Measurements from ENCODE around the gene FOXD2.

The FOXD2 gene

GRCh38 chr1:47437447-47438164, at the start of gene FOXD2:
FOXD2 (plus strand) TSS chr1:47438044; CDS start chr1:47438136, 92 bp downstream.
- DNase-seq: no peak

DNA sequence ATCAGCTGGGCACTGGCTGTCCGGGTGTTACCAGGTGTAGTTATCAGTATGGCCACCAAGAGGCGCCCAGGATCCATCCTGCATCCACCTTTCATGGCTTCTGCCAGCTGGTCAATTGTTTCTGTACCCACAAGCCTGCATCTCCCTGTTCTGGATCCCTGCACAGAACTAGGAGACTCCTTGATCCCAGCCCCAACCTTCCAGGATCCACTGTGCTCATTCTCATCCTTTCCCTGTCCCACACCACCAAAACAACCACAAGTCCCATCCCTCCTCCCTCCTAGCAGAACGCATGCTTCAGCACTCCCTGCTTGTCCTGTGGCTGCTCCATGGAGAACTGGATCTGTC, 49.0 kb upstream of the FOXD2 start:
- no peak for DNase-seq

DNA sequence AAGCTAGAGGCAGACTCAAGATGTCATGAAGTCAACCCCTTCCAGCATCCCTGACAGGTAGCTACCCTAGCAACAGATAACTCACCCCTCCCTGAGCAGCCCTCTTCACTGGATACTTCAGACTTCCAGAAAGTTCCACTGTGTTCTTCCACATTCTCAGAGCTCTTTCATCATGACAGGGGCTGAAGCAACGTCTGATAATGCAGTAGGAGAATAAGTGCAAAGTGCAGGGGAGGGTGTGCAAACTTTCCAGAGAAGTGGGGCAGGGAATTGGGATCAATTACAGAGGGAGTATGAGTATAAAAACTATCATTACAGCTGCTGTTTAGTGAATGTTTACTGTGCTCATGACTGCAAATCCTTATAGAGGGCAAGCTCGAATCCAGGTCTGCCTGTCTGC, 48.1 kb upstream of the FOXD2 start:
- DNase-seq: no peak

DNA sequence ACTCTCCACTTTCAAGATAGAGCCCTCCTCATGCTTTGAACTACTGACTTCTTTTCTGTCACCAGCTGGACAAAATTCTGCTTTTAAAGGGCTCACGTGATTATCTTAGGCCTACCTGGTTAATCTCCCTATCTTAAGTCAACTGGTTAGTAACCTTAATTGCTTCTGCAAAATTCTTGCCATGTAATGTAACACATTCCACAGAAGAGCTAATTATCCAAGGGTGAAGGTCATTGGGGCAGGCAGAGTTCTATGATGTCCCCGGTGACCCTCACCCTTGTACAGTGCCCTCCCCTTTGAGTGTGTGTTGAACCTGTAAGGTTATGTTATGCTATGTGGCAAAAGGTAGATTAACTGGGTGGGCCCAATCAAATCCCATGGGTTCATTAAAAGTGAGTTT, 47.0 kb upstream of the FOXD2 start:
- no peak for DNase-seq

- DNase-seq: no peak
Observed at GRCh38 chr1:47393141-47393540, 44.7 kb upstream of the FOXD2 start.

- DNase-seq: no peak
Observed at GRCh38 chr1:47395433-47395832, 42.4 kb upstream of the FOXD2 start.

DNA sequence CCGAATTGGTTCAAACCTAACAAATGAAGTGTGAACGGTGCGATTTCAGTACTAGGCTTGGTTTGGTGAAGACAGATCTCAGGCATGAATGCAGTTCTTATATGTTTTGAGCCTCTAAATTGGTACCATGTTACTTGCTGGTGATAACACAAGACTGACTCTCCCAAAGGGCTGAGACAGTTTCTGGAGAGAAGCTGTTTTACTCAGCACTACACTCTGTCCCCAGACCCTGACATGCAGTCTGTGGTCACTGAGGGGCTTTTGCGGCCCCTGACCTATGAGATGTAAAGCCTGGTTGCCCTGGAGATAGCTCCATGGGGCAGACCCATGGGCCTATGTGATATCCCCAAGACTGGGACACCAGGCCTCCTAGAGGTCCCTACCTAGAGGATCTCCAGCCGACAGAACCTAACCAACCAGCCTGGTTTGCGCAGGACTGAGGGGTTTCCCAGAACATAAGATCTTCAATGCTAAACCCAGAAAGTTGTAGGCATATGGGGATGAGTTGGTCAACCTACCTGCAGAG, 41.1 kb upstream of the FOXD2 start:
- DNase-seq: no peak

DNA sequence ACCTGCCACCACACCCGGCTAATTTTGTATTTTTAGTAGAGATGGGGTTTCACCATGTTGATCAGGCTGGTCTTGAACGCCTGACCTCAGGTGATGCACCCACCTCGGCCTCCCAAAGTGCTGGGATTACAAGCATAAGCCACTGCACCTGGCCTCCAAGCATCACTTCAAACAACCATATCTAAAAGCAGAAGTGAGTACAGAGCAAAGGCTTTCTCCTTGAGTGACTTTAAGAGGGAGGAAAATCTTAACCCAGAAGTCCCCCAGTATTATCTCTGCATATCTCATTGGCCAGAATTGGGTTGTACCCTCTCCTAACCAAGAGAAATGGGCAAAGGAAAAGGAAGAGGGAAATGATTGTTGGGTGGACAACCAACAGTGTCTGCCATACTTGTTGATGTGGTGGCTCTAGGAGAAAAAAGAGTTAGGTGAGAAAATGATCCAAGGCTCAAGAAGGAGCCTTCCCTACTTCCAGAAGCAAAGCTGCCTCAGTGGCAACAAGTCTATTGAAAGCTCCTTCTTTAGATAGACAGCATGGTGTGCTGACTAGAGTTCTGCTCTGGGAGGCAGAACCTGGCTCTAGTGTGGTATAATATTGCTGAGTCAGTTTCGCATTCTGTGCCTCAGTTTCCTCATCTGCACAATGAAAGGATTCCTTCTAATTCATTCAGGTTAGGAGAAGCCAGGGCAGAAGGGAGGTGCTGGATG, 38.6 kb upstream of the FOXD2 start:
- DNase-seq: no peak

- DNase-seq: no peak
Observed at GRCh38 chr1:47399846-47400155, 38.0 kb upstream of the FOXD2 start.

- no peak for DNase-seq
Observed at GRCh38 chr1:47401761-47402160, 36.1 kb upstream of the FOXD2 start.

DNA sequence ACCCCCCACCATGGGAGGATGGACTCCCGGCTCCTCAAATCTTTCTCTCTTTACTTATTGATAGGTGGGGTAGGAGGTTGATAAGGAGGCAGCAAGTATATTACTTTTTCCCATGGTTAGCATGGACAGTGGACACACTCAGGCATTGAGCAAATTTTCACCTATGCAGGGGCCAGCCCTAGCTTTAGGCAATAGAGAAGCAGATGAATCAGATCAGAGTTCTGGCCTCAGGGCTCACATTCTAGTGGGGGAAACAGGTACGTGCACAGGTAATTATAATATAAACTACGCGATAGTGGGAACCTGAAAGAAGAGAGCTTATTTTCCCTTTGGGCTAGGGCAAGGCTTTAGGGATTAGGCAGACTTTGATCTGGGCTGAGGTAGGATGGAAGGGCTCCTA, 35.3 kb upstream of the FOXD2 start:
- DNase-seq: no peak

DNA sequence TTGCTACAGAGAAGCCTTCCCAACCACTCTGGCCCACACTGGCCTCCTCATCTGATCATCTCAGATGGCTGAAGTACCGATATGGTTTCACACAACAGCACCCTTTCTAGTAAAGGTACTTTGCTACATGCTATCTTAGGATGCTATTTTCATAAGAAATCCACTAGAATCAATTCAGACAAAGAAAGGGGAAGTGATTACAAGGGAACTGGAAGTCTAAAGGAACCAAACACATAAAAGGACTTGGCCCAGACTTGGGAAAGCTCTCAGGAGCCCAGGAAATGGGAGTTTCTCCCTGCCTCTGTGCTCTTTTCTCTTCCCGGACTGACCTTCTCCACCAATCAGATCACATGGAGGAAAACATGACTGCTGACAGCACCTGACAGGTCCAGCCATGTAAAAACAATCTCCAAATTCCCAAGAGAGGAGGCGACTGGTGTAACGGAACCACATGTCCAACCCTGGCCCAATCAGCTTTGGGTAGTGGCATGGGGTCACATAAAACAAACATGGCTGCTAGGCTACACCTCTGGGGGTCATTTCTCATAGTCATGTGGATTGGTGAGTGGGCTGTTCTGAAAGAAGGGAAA, 34.4 kb upstream of the FOXD2 start:
- DNase-seq: no peak

- DNase-seq: no peak
Observed at GRCh38 chr1:47405697-47406096, 32.1 kb upstream of the FOXD2 start.

GRCh38 chr1:47406966-47407365, 30.9 kb upstream of the FOXD2 start:
- DNase-seq: no peak

GRCh38 chr1:47407481-47407880, 30.4 kb upstream of the FOXD2 start:
- DNase-seq: no peak

DNA sequence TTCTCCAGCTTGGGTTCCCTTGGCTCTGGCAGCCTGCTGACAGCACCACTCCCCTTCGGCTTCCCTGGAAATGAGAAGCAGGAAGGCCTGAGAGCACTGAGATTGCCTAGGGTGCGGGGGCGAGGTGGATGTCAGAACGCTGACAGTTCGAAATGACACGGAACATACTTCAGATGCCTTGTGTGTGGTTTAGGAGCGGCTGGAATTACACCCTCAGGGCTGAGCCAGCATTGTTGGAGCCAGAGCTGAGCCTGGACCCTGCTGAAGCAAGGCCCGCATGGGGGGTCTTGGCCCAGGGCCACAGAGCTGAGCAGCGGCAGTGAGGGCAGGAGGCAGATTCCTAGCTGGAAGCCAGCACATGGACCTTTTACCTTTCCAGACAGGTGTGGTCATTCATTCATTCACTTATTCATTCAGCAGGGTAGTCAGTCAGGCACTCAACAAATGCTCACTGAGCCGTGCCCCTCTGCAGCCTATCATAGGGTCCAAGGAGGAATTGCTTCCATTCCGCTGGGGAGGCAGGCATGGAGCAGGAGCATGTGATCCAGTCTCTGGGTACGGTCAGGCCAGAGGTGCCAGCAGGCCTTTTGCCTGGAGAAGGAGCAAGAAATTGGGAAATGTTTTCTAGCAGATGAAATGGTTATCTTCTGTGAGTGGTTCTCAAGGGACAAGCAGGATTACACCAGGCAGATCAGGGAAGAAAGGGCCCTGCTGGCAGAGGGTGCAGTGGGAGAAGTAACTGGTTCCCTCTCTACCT, 28.4 kb upstream of the FOXD2 start:
- no peak for DNase-seq

DNA sequence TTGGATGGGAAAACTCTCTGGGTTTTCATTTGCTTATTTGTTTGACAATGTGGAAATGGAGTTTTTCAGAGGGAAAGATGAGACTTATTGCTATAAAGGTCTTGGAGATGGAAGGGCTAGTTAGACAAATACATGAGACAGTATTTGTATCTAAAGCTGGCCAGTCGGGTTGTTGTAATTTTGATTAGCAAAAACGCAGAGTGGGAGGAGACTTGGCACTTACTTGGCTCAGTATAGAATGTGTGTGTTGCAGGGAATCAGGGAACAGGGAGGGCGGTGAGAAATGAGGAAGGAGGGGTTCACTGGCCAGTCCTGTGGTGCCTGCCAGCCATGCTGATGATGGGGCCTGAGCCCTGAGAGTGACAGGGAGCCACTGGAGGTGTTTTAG, 27.8 kb upstream of the FOXD2 start:
- DNase-seq: no peak

DNA sequence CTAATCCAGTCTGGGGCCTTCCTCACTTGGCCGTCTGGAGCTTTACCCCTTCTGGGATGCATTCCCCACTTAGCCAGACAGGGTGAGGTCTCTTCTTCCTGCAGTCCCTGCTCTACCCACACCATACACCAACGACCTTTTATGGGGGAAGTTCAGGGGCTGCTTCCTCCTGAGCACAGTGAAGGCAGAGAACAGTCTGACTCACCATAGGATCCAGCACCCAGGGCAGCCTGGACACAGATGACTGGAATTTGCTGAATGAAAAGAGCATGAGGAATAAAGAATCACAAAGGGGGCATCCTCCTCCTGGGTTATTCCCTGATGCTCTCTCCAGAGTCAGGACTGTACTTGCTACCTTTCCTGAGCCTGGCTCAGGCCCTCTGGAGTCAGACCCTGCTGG, 26.4 kb upstream of the FOXD2 start:
- DNase-seq: no peak

DNA sequence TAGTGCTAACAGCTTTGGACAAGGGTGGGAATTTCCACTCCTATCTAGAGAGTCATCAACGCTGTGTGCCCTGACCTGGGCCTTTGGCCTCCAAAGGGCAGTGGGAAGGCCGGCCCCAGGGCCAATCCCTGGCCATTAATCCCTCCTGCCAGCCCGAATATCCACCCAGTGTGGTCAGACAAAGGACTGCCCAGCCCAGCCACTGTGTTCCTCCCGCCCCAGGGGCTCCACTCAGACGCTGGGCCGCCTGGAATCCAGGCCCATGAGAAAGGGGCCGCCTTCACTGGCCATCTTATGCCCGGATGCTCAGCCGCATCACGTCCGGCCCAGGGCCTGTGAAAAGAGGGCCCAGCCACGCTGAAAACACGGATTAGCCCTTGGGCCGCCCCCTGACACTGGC, 25.4 kb upstream of the FOXD2 start:
- no peak for DNase-seq

GRCh38 chr1:47415728-47416318, 22.0 kb upstream of the FOXD2 start, which contains the start of gene FOXE3:
FOXE3 (plus strand) TSS chr1:47416285; CDS start chr1:47416316, 31 bp downstream.
- DNase-seq: no peak

DNA sequence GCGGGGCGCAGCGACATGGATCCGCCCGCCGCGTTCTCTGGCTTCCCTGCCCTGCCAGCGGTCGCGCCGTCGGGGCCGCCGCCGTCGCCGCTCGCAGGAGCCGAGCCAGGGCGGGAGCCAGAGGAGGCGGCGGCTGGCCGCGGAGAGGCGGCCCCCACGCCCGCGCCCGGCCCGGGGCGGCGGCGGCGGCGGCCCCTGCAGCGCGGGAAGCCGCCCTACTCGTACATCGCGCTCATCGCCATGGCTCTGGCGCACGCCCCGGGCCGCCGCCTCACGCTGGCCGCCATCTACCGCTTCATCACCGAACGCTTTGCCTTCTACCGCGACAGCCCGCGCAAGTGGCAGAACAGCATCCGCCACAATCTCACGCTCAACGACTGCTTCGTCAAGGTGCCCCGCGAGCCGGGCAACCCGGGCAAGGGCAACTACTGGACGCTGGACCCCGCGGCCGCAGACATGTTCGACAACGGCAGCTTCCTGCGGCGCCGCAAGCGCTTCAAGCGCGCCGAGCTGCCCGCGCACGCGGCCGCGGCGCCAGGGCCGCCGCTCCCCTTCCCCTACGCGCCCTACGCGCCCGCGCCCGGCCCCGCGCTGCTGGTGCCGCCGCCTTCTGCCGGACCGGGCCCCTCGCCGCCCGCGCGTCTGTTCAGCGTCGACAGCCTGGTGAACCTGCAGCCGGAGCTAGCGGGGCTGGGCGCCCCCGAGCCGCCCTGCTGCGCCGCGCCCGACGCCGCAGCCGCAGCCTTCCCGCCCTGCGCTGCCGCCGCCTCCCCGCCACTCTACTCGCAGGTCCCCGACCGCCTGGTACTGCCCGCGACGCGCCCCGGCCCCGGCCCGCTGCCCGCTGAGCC, 21.3 kb upstream of the FOXD2 start:
- DNase-seq: no peak
